Activated T-helper 9 cell treated with anti-CD3 and anti-CD28 coated beads, Interleukin-2, amount 50 U/mL, for 16 hours (primary cell): ENCODE data around the gene CKM.
"Not testable (repeated sequence)": the region's sequence is repeated elsewhere in the genome, so short reads cannot be mapped to it uniquely, and the experiment has no call there.

Experiments
- DNase-seq: peaks from one replicate; pipeline ENCODE4 v3.0.0-alpha.2; 2020; ENCODE audit warnings: low read depth

The CKM gene

GRCh38 chr19:45290381-45290931, 32.2 kb downstream of the CKM start:
- no peak for DNase-seq

- no peak for DNase-seq
Observed at GRCh38 chr19:45283443-45284033, 39.1 kb downstream of the CKM start.

- DNase-seq: no peak
Observed at GRCh38 chr19:45280471-45280961, 42.2 kb downstream of the CKM start.

GRCh38 chr19:45279587-45280192, 43.0 kb downstream of the CKM start:
- DNase-seq: no peak

- no peak for DNase-seq
Observed at GRCh38 chr19:45278087-45278486, 44.6 kb downstream of the CKM start.

- no peak for DNase-seq
Observed at GRCh38 chr19:45276284-45276687, 46.4 kb downstream of the CKM start.

- no peak for DNase-seq
Observed at GRCh38 chr19:45275370-45275971, 47.2 kb downstream of the CKM start.

- DNase-seq: no peak
Observed at GRCh38 chr19:45273521-45273855, 49.2 kb downstream of the CKM start.

- no peak for DNase-seq
Observed at GRCh38 chr19:45271735-45272108, 51.0 kb downstream of the CKM start.

- no peak for DNase-seq
Observed at GRCh38 chr19:45271098-45271734, 51.5 kb downstream of the CKM start.

GRCh38 chr19:45269939-45270338, 52.7 kb downstream of the CKM start:
- not testable (repeated sequence) for DNase-seq

GRCh38 chr19:45267296-45267695, 55.4 kb downstream of the CKM start:
- no peak for DNase-seq

- DNase-seq: no peak
Observed at GRCh38 chr19:45265375-45265774, 57.3 kb downstream of the CKM start.

GRCh38 chr19:45264781-45265317, 57.8 kb downstream of the CKM start:
- DNase-seq: no peak

GRCh38 chr19:45263013-45263412, 59.7 kb downstream of the CKM start:
- DNase-seq: no peak

GRCh38 chr19:45262570-45262969, 60.1 kb downstream of the CKM start:
- no peak for DNase-seq

GRCh38 chr19:45258862-45259261, 63.8 kb downstream of the CKM start:
- no peak for DNase-seq

- DNase-seq: no peak
Observed at GRCh38 chr19:45256836-45257235, 65.8 kb downstream of the CKM start.
